Liver (tissue), 2 donors: Measurements from ENCODE around the gene OMA1.

ENCODE experiments used
- MAX ChIP-seq: IDR thresholded peaks from 2 replicates; pipeline ENCODE4 v1.6.1; 2016; ENCODE audit warnings: antibody characterized with exemption
- SP1 ChIP-seq: IDR thresholded peaks from 2 replicates; pipeline ENCODE4 v1.6.1; 2018; ENCODE audit warnings: antibody characterized with exemption, mild to moderate bottlenecking
- donor health status: healthy.

- TF ChIP-seq SP1 (no peak), MAX (no peak)
These were observed 18.0 kb downstream of the OMA1 start for GRCh38 chr1:58528518-58528917.
